Astrocyte (in vitro differentiated cells and primary cell): ENCODE measurements around the gene METTL8. TPM values are rescaled to one million over a fixed set of nuclear protein-coding genes. Genes with fewer than 3 reads are reported as not detected.
A peak's percentile ranks its signal among the peaks of the same experiment; 100 is the strongest.

Source experiments
- DNase-seq: peaks from one replicate; pipeline ENCODE4 v3.0.0-alpha.2; 2010; ENCODE audit warnings: low read depth
- FAIRE-seq: peaks from 2 replicates; lab custom pipeline; 2011; peaks lifted over from hg19 to GRCh38; lab: Jason Lieb, UNC
- H2AFZ ChIP-seq: 2 replicates; pipeline ENCODE4 v1.6.0; 2012; ENCODE audit warnings: low read depth, low read length, inconsistent platforms
- H3K27ac ChIP-seq: 2 replicates; pipeline ENCODE4 v1.5.1; 2011; ENCODE audit warnings: low read depth, low read length, inconsistent platforms
- H3K27me3 ChIP-seq: 2 replicates; pipeline ENCODE4 v1.6.0; 2011; ENCODE audit warnings: low read length, inconsistent platforms; ENCODE audit not compliant: insufficient read depth
- H3K36me3 ChIP-seq: 2 replicates; pipeline ENCODE4 v1.5.1; 2011; ENCODE audit warnings: low read length, inconsistent platforms; ENCODE audit not compliant: insufficient read depth
- H3K4me1 ChIP-seq: 2 replicates; pipeline ENCODE4 v1.5.1; 2011; ENCODE audit warnings: low read length, inconsistent platforms; ENCODE audit not compliant: insufficient read depth
- H3K4me2 ChIP-seq: 2 replicates; pipeline ENCODE4 v1.6.0; 2012; ENCODE audit warnings: low read length, inconsistent platforms
- H3K4me3 ChIP-seq: 2 replicates; pipeline ENCODE4 v1.5.1; 2011; ENCODE audit warnings: low read depth, mild to moderate bottlenecking, low read length, inconsistent platforms; ENCODE audit not compliant: insufficient read depth
- H3K79me2 ChIP-seq: 2 replicates; pipeline ENCODE4 v1.6.0; 2012; ENCODE audit warnings: mild to moderate bottlenecking, low read length, inconsistent platforms; ENCODE audit not compliant: insufficient read depth
- H3K9ac ChIP-seq: 2 replicates; pipeline ENCODE4 v1.6.0; 2012; ENCODE audit warnings: mild to moderate bottlenecking, low read length, inconsistent platforms
- H3K9me3 ChIP-seq: 2 replicates; pipeline ENCODE4 v1.5.1; 2012; ENCODE audit warnings: low read depth, mild to moderate bottlenecking, low read length, inconsistent platforms; ENCODE audit not compliant: insufficient read depth
- H4K20me1 ChIP-seq: 2 replicates; pipeline ENCODE4 v1.6.0; 2012; ENCODE audit warnings: low read length, inconsistent platforms; ENCODE audit not compliant: insufficient read depth
- H3K27ac Mint-ChIP-seq: one replicate; pipeline ENCODE4 v1.8.0; 2021; ENCODE audit warnings: mild to moderate bottlenecking, mixed read lengths; ENCODE audit not compliant: unreplicated experiment
- H3K27me3 Mint-ChIP-seq: one replicate; pipeline ENCODE4 v1.8.0; 2021; ENCODE audit warnings: low read depth, mixed read lengths; ENCODE audit not compliant: unreplicated experiment
- H3K36me3 Mint-ChIP-seq: one replicate; pipeline ENCODE4 v1.8.0; 2021; ENCODE audit warnings: low read depth, mixed read lengths; ENCODE audit not compliant: unreplicated experiment
- H3K4me1 Mint-ChIP-seq: one replicate; pipeline ENCODE4 v1.8.0; 2021; ENCODE audit warnings: low read depth, mixed read lengths; ENCODE audit not compliant: unreplicated experiment
- H3K4me3 Mint-ChIP-seq: one replicate; pipeline ENCODE4 v1.8.0; 2021; ENCODE audit warnings: mild to moderate bottlenecking, moderate library complexity, mixed read lengths; ENCODE audit not compliant: unreplicated experiment
- H3K9me3 Mint-ChIP-seq: one replicate; pipeline ENCODE4 v1.8.0; 2021; ENCODE audit warnings: mild to moderate bottlenecking, mixed read lengths; ENCODE audit not compliant: unreplicated experiment
- EZH2 ChIP-seq: IDR thresholded peaks from 2 replicates; pipeline ENCODE4 v1.6.1; 2012; ENCODE audit warnings: mild to moderate bottlenecking, low read length, inconsistent platforms; ENCODE audit not compliant: insufficient read depth
- total RNA-seq: library from RNA; stranded (reverse); gene quantifications from 2 replicates; pipeline ENCODE4 v1.2.1, GENCODE V29; 2021
- TF ChIP-seq, protein P1 (sequence below): IDR thresholded peaks from 2 replicates; pipeline ENCODE4 v1.5.1; 2011; ENCODE audit warnings: low read depth, mild to moderate bottlenecking, inconsistent platforms, low read length, moderate library complexity; ENCODE audit not compliant: insufficient read depth

METTL8 gene
- total RNA-seq, 1 donor from 2014 or later, result 40.4 TPM

DNA sequence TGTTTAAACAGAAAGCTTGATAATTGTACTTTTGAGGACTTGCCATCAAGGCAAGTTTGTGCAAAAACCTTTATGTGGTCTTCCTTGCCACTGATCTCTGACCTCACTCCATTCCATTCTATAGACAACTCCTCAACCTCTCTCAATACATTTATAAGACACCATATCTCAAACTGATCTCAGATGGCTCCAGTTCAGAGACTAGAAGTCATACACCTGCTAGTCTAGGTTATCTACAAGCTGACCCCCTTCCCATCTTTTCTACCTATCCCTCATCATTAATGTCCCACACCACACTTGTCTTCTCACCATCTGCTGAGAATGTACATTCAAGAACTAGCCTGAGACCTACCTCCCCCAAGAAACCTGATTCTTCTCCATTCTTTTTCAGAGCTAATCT is 113.1 kb downstream of the METTL8 start:
- TF ChIP-seq EZH2, result no peak
- TF ChIP-seq, protein P1, sequence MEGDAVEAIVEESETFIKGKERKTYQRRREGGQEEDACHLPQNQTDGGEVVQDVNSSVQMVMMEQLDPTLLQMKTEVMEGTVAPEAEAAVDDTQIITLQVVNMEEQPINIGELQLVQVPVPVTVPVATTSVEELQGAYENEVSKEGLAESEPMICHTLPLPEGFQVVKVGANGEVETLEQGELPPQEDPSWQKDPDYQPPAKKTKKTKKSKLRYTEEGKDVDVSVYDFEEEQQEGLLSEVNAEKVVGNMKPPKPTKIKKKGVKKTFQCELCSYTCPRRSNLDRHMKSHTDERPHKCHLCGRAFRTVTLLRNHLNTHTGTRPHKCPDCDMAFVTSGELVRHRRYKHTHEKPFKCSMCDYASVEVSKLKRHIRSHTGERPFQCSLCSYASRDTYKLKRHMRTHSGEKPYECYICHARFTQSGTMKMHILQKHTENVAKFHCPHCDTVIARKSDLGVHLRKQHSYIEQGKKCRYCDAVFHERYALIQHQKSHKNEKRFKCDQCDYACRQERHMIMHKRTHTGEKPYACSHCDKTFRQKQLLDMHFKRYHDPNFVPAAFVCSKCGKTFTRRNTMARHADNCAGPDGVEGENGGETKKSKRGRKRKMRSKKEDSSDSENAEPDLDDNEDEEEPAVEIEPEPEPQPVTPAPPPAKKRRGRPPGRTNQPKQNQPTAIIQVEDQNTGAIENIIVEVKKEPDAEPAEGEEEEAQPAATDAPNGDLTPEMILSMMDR, result no peak
- Histone ChIP-seq H3K36me3 (no peaks in the 10 kb centered on the region), H4K20me1 (no peaks in the 10 kb centered on the region), H3K4me2 (no peak overlapping the region), H3K27me3 (no peaks in the 10 kb centered on the region), H3K27ac (no peak overlapping the region), H3K79me2 (no peaks in the 10 kb centered on the region), H3K4me3 (no peak overlapping the region), H3K9me3 (no peaks in the 10 kb centered on the region), H3K9ac (no peak overlapping the region), H3K4me1 (peaks cover 11% of the 10 kb centered on the region), H2AFZ (no peak overlapping the region)
- no peak for FAIRE-seq
- DNase-seq, result no peak
- peaks cover 31% of the 10 kb centered on the region for H3K4me1 Mint-ChIP-seq
- no peak overlapping the region for H3K27ac Mint-ChIP-seq
- peaks cover 16% of the 10 kb centered on the region for H3K36me3 Mint-ChIP-seq
- H3K4me3 Mint-ChIP-seq, result no peak overlapping the region
- H3K9me3 Mint-ChIP-seq, result no peaks in the 10 kb centered on the region
- no peaks in the 10 kb centered on the region for H3K27me3 Mint-ChIP-seq

DNA sequence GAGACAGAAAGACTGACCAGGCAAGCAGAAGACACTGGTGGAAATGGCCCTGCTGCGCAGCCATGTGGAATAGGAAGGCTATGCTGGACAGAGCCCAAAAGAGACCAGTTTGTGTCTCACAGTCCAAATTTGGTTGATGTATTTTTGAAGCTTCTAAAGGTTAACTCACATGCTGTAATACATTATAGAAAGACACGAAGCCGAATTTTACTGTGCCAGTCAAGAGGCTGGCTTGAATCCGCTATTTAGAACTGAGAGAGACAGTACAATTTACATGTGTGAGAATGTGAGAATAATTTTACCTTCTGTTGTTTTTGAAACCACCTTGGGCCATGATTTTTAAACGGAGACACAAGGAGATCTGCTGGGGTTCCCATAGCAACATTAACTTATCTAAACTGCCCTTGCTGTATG is 113.6 kb downstream of the METTL8 start:
- Histone ChIP-seq H3K4me2 (no peak overlapping the region), H3K79me2 (no peaks in the 10 kb centered on the region), H3K9ac (no peak overlapping the region), H3K4me1 (peaks cover 11% of the 10 kb centered on the region), H4K20me1 (no peaks in the 10 kb centered on the region), H3K27ac (no peak overlapping the region), H3K4me3 (no peak overlapping the region), H3K36me3 (no peaks in the 10 kb centered on the region), H3K9me3 (no peaks in the 10 kb centered on the region), H3K27me3 (no peaks in the 10 kb centered on the region), H2AFZ (no peak overlapping the region)
- H3K27me3 Mint-ChIP-seq, result no peaks in the 10 kb centered on the region
- TF ChIP-seq, protein P1, result no peak
- TF ChIP-seq EZH2, result no peak
- no peaks in the 10 kb centered on the region for H3K9me3 Mint-ChIP-seq
- H3K4me1 Mint-ChIP-seq, result peaks cover 31% of the 10 kb centered on the region
- no peak for DNase-seq
- no peak overlapping the region for H3K27ac Mint-ChIP-seq
- peaks cover 18% of the 10 kb centered on the region for H3K36me3 Mint-ChIP-seq
- H3K4me3 Mint-ChIP-seq, result no peak overlapping the region
- no peak for FAIRE-seq

DNA sequence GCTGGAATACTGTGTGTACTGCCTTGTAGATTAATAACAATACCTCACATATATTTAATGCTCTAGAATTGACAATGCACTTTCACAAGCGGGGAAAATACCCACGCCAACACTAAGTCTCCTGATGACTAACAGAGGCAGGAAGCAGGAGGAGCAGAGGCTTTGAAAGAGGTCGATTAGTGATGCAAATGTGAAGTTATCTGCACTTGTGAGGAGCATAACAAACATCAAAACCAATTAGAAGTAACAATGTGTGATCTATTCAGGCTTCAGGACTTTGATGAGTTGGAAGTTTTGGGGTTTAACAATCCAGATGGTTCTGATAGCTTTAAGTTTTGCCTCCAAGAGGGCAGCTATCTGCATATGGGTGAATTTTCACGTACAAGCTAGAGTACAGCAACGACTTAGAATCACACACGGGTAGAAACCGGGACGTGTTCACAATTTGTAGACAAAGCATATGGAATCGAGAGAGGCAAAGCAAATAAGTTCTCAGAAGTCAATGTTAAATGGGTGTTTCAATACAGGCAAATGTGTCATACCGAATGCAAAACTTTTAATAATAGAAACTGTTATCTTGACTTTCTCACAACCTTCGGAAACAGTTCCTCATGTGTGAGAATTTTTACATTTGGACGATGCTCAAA is 114.5 kb downstream of the METTL8 start:
- Mint-ChIP-seq H3K36me3 (peaks cover 18% of the 10 kb centered on the region), H3K4me3 (no peak overlapping the region), H3K9me3 (no peaks in the 10 kb centered on the region), H3K27ac (peak overlapping the region; percentile 90), H3K4me1 (peaks cover 31% of the 10 kb centered on the region), H3K27me3 (no peaks in the 10 kb centered on the region)
- H3K79me2 ChIP-seq, result no peaks in the 10 kb centered on the region
- DNase-seq, result peak; percentile 70
- no peaks in the 10 kb centered on the region for H4K20me1 ChIP-seq
- FAIRE-seq, result no peak
- H2AFZ ChIP-seq, result peak overlapping the region; percentile 26
- no peak overlapping the region for H3K4me3 ChIP-seq
- H3K36me3 ChIP-seq, result no peaks in the 10 kb centered on the region
- TF ChIP-seq, protein P1, result no peak
- no peak for TF ChIP-seq EZH2
- H3K4me1 ChIP-seq, result peaks cover 11% of the 10 kb centered on the region
- H3K9ac ChIP-seq, result no peak overlapping the region
- no peaks in the 10 kb centered on the region for H3K9me3 ChIP-seq
- peak overlapping the region; percentile 40 for H3K4me2 ChIP-seq
- H3K27ac ChIP-seq, result no peak overlapping the region
- H3K27me3 ChIP-seq, result no peaks in the 10 kb centered on the region
